ENCODE results near the gene TMEM72. TPM values are rescaled to one million over a fixed set of nuclear protein-coding genes. Genes with fewer than 3 reads are reported as not detected.

Gene TMEM72
- total RNA-seq, 1 experiment from 2014 or later = not detected

DNA sequence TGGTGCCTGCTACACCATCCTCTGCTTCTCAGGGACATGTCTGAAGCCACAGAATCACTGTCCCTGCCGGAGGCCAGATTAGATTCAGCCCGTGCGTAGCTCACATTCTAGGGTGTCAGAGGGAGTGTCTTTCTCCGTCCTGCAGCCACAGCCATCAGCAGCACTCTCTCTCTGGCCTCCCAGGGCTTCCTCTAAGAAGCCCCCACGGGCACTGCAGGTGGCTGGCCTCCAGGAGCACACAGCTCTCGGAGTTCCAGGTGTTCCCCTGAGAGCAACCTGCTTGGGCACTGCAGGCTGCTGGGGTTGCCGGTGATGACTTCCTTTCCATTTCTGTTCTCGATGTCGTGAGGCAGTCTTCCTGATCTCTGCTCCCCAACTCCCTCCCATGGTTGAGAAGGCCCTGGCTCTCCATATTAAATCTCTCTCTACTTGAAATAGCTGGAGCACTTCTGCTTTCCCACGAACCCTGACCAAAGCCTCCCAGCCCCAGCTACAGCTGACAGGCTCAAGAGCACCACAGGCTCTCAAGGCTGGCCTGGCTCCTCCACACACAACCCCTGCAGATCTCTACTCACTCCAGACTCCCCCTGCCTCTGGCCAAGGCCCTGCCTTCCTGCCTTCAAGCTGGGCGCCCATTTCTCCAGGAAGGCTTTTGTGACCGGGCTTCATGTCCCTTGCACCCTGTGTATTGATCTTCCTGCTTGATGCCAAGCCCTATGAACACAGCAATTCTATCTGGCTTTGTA lies 49.0 kb upstream of the TMEM72 start:
- no CpG with 5 or more reads among the region's 12 CpGs for WGBS (ENCODE audit: extremely low coverage, insufficient read length, low lambda C conversion rate)
- Histone ChIP-seq H3K79me1 (ENCODE audit: insufficient read depth, low read depth, low read length, poor library complexity, severe bottlenecking) (no peaks in the 10 kb centered on the region), H3K79me2 (ENCODE audit: insufficient read depth, low read length) (no peaks in the 10 kb centered on the region), H3K56ac (ENCODE audit: insufficient read length, low read depth, low read length) (no peak overlapping the region), H3K23ac (ENCODE audit: insufficient read length, low read depth, low read length) (no peak overlapping the region), H2BK20ac (ENCODE audit: low read depth, low read length, poor library complexity, severe bottlenecking) (no peak overlapping the region), H2BK12ac (ENCODE audit: insufficient read length, low read depth, low read length) (no peak overlapping the region), H4K5ac (ENCODE audit: insufficient read length, low read depth, low read length) (no peak overlapping the region), H3K27ac (ENCODE audit: insufficient read length, low read depth, low read length) (no peak overlapping the region), H2AFZ (ENCODE audit: low read length) (no peak overlapping the region), H3K23me2 (ENCODE audit: insufficient read length, low read depth, low read length, poor library complexity, severe bottlenecking) (peaks cover 9% of the 10 kb centered on the region), H3T11ph (ENCODE audit: low read length) (no peak overlapping the region), H3K4me1 (ENCODE audit: insufficient read depth, low read length) (no peaks in the 10 kb centered on the region; the same call in 1 of the 2 replicates), H3K18ac (ENCODE audit: insufficient read length, low read depth, low read length) (no peak overlapping the region), H3K14ac (ENCODE audit: insufficient read depth, low read length) (no peak overlapping the region), H2AK5ac (ENCODE audit: insufficient read length, low read length) (no peak overlapping the region), H4K20me1 (ENCODE audit: control insufficient read depth, insufficient read depth, insufficient read length) (peaks cover 3% of the 10 kb centered on the region), H2BK15ac (ENCODE audit: low read depth, low read length) (no peak overlapping the region), H3K9me3 (ENCODE audit: control insufficient read depth, low read depth, low read length) (no peaks in the 10 kb centered on the region), H2BK5ac (ENCODE audit: insufficient read length, low read length) (no peak overlapping the region), H3K9ac (ENCODE audit: extremely low read depth, insufficient read length, low read length) (no peak overlapping the region), H3K4me2 (ENCODE audit: insufficient read depth, insufficient read length, low read length) (no peak overlapping the region), H3K27me3 (ENCODE audit: insufficient read depth, low read length) (peaks cover 14% of the 10 kb centered on the region; the same call in 1 of the 2 replicates), H3K4ac (ENCODE audit: low read depth, low read length) (no peak overlapping the region), H2BK120ac (ENCODE audit: low read depth, low read length, poor library complexity, severe bottlenecking) (no peak overlapping the region), H4K8ac (replicated peaks; ENCODE audit: insufficient read length, low read depth, low read length) (no peak overlapping the region), H4K91ac (ENCODE audit: insufficient read length, low read depth, low read length) (no peak overlapping the region)
- no peak for DNase-seq
- Mint-ChIP-seq H3K9me3 (peaks cover 3% of the 10 kb centered on the region in 2 experiments; a peak in 3 of 5 replicates), H3K4me3 (no peak overlapping the region), H3K36me3 (ENCODE audit: insufficient read depth in 1 of 3, low read depth in 3 of 3) (no peaks in the 10 kb centered on the region; a peak in 2 of 7 replicates), H3K27me3 (ENCODE audit: low read depth) (peaks cover 64% of the 10 kb centered on the region), H3K4me1 (peaks cover 38 to 40% of the 10 kb centered on the region in 2 experiments), H3K27ac (no peak overlapping the region)
- TF ChIP-seq, protein P1, sequence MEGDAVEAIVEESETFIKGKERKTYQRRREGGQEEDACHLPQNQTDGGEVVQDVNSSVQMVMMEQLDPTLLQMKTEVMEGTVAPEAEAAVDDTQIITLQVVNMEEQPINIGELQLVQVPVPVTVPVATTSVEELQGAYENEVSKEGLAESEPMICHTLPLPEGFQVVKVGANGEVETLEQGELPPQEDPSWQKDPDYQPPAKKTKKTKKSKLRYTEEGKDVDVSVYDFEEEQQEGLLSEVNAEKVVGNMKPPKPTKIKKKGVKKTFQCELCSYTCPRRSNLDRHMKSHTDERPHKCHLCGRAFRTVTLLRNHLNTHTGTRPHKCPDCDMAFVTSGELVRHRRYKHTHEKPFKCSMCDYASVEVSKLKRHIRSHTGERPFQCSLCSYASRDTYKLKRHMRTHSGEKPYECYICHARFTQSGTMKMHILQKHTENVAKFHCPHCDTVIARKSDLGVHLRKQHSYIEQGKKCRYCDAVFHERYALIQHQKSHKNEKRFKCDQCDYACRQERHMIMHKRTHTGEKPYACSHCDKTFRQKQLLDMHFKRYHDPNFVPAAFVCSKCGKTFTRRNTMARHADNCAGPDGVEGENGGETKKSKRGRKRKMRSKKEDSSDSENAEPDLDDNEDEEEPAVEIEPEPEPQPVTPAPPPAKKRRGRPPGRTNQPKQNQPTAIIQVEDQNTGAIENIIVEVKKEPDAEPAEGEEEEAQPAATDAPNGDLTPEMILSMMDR (conservative IDR thresholded peaks at IDR 0.05) = no peak

Measured in H9 (cell line).